NB4 (cell line): Measurements from ENCODE around the gene DNAI4.
"Not testable (repeated sequence)": the region's sequence is repeated elsewhere in the genome, so short reads cannot be mapped to it uniquely, and the experiment has no call there.

Experiments
- DNase-seq: peaks from one replicate; pipeline ENCODE4 v3.0.0; 2010; ENCODE audit warnings: low read depth
- H3K4me3 ChIP-seq: one replicate; pipeline ENCODE4 v1.5.1; 2011; ENCODE audit warnings: mild to moderate bottlenecking, low read depth, low read length, moderate library complexity
- CTCF ChIP-seq: IDR thresholded peaks from one replicate; pipeline ENCODE4 v1.5.1; 2012; ENCODE audit warnings: low read depth, low read length
- MAX ChIP-seq: IDR thresholded peaks from 2 replicates; pipeline ENCODE4 v1.6.1; 2011; ENCODE audit warnings: low read depth, low read length
- MYC ChIP-seq: IDR thresholded peaks from 2 replicates; pipeline ENCODE4 v1.6.1; 2011; ENCODE audit warnings: low read depth, low read length
- POLR2A ChIP-seq: IDR thresholded peaks from 2 replicates; pipeline ENCODE4 v1.6.1; 2011; ENCODE audit warnings: mild to moderate bottlenecking; ENCODE audit not compliant: insufficient read length; ENCODE audit errors: extremely low read depth

Gene DNAI4

GRCh38 chr1:66809736-66810326 lies 114.8 kb downstream of the DNAI4 start:
- DNase-seq: no peak
- no peak for TF ChIP-seq CTCF
- TF ChIP-seq POLR2A: no peak
- TF ChIP-seq MAX: no peak
- no peak for TF ChIP-seq MYC
- no peak overlapping the region for H3K4me3 ChIP-seq

- no peak overlapping the region for H3K4me3 ChIP-seq
- DNase-seq: no peak
- TF ChIP-seq POLR2A (no peak), CTCF (no peak), MAX (no peak), MYC (no peak)
Measured at GRCh38 chr1:66809245-66809644, 115.4 kb downstream of the DNAI4 start.

- H3K4me3 ChIP-seq, DNase-seq: not testable (repeated sequence)
Measured at GRCh38 chr1:66795839-66796238, 128.8 kb downstream of the DNAI4 start.

- TF ChIP-seq MAX (no peak), MYC (no peak), CTCF (no peak), POLR2A (no peak)
- no peak overlapping the region for H3K4me3 ChIP-seq
- peak; percentile 3 for DNase-seq
Measured at GRCh38 chr1:66791621-66792610, 132.7 kb downstream of the DNAI4 start.

- H3K4me3 ChIP-seq: no peak overlapping the region
- TF ChIP-seq CTCF: no peak
- DNase-seq: peak; percentile 4
Measured at GRCh38 chr1:66788231-66788939, 136.3 kb downstream of the DNAI4 start.

GRCh38 chr1:66787641-66788040 lies 137.0 kb downstream of the DNAI4 start:
- H3K4me3 ChIP-seq: no peak overlapping the region
- DNase-seq: no peak
- TF ChIP-seq MAX (no peak), POLR2A (no peak), MYC (no peak), CTCF (no peak)

GRCh38 chr1:66785800-66786199 lies 138.9 kb downstream of the DNAI4 start:
- not testable (repeated sequence) for H3K4me3 ChIP-seq, DNase-seq
